HG02610 (cell line): Measurements from ENCODE around the gene ZC3H13.

Experiments used
- ATAC-seq: cut with Tn5 transposase; IDR thresholded peaks from one replicate; pipeline ENCODE4 v1.9.1; 2021; ENCODE audit warnings: mild to moderate bottlenecking, moderate library complexity; ENCODE audit not compliant: unreplicated experiment

ZC3H13 gene

DNA sequence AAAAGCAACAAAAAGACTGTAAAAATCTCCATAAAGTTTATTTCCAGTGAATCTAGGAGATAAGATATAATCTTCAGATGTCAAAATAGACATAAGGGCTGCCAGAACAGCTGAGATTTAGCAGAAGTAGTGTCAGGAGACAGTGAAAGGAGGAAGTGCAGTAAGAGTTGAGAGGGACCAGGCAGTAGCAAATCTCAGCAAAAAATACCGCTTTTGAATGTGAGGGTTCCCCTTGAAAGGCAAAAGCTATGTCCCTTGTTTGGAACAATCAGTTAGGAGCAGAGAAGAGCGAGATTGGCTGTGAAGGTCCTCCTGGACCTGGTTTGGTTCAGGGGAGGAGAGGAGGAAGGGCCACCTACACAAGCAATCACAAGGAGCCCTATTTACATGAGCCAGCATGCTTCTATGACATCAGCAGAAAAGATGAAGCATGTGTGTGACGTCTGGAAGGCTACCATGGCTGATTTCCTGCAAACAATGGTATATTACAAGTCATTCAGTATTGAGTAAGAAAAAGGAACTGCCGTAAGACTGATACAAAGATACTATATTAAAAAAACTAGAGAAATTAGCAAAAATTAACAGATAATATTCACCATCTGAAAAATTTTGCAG lies 102.1 kb downstream of the ZC3H13 start:
- no peak for ATAC-seq

GRCh38 chr13:45949161-45949560 lies 103.4 kb downstream of the ZC3H13 start:
- no peak for ATAC-seq

GRCh38 chr13:45943965-45944364 lies 108.6 kb downstream of the ZC3H13 start:
- no peak for ATAC-seq

- ATAC-seq = no peak
Observed at GRCh38 chr13:45943120-45943519, 109.4 kb downstream of the ZC3H13 start.

- no peak for ATAC-seq
Observed at GRCh38 chr13:45941261-45941660, 111.3 kb downstream of the ZC3H13 start.

DNA sequence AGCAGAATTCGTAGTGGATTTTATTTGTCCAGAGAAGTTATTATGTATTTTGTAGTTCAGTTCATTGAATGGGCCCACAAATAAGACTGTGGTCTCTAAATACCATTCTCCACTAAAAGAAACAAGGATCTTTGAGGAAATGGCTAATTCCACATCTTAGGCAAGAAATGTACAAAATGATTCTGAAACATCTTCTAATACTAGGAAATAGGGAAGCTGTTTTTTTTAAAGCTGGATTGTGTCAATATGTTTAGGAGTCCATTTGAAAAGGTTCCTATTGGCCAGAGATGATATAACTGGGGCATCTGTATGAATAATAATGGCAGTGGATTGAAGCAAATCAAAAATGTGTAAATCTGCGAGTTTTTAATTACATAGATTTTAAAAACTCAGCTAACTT lies 112.5 kb downstream of the ZC3H13 start:
- no peak for ATAC-seq

DNA sequence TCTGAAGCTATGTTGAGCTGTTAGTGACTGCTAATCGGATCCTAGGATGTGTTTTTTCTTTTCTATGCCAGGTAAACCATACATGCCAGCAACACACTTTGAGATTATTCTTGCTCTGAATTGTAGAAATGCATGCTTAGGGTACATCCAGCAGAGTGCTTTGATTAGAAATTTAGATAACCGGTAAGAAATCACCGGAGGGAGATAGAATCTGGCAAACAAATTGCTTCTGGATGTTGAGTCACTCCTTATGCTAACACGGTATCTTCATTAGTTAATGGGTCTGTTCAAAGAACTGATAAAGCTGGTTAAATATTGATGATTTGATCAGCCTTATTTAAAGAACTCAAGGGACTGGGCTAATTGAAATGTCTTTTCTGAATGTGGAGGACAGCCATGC lies 115.9 kb downstream of the ZC3H13 start:
- no peak for ATAC-seq

DNA sequence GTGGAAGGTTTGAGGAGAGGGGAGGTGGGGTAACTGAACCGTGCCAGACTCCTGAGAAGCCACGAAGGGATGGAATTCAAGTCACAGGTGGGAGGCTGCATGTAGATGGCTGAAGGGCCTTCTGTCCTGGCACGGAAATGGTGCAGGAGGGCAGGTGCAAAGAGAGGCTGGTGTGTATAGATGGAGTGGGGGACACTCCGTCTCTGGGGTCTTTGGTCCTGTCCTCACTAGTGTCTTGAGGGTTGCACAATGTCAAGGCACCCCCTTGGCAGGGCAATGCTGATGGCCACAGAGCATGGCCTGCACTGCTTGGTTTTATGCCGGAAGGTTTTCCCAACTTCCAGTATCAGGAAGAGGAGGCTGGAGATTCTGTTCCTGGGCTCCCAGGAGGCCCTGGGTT lies 118.3 kb downstream of the ZC3H13 start:
- no peak for ATAC-seq

- ATAC-seq = no peak
Observed at GRCh38 chr13:45933203-45933908, 119.2 kb downstream of the ZC3H13 start.

GRCh38 chr13:45932676-45933075 lies 119.9 kb downstream of the ZC3H13 start:
- ATAC-seq = no peak

- ATAC-seq = no peak
Observed at GRCh38 chr13:45932172-45932571, 120.4 kb downstream of the ZC3H13 start.

DNA sequence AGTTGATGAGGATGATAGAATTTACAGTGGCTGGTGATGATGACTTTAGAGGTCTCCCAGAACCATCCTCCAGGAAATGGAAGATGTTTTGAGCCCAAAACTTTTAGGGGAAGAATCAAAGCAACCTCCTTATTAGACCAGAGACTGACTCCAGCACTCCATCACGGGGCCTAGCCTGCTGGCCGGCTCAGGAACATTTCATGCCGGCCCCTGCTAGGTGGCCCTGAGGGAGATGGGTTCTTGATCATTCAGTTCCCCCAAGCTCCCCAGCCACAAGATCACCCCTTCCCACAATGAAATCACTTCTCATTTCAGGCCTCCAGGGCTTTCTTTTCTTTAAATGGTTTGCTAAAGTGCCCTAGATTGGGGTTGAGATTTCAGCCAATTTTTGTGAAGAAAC lies 121.3 kb downstream of the ZC3H13 start:
- no peak for ATAC-seq

GRCh38 chr13:45930177-45930576 lies 122.4 kb downstream of the ZC3H13 start:
- ATAC-seq = no peak

GRCh38 chr13:45928843-45929242 lies 123.7 kb downstream of the ZC3H13 start:
- no peak for ATAC-seq

- ATAC-seq = no peak
Observed at GRCh38 chr13:45928176-45928575, 124.4 kb downstream of the ZC3H13 start.

DNA sequence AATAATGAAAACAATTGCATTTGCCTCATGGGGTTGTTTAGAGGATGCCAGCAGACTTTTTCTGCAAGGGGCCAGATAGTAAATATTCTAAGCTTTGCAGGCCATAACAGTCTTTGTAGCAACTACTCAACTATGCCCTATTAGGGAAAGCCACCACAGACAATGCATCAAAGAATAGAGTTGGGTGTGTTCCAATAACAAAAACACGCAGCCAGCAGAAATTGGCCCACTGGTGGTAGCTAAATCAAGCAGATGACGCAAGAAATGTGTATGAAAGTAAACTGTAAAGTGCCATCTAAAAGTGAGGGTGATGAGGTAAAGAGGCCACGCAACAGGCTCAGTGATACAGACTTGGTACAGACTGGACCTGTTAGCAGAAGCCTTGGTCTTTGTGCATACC lies 125.8 kb downstream of the ZC3H13 start:
- ATAC-seq = no peak

GRCh38 chr13:45925151-45925550 lies 127.4 kb downstream of the ZC3H13 start:
- no peak for ATAC-seq

DNA sequence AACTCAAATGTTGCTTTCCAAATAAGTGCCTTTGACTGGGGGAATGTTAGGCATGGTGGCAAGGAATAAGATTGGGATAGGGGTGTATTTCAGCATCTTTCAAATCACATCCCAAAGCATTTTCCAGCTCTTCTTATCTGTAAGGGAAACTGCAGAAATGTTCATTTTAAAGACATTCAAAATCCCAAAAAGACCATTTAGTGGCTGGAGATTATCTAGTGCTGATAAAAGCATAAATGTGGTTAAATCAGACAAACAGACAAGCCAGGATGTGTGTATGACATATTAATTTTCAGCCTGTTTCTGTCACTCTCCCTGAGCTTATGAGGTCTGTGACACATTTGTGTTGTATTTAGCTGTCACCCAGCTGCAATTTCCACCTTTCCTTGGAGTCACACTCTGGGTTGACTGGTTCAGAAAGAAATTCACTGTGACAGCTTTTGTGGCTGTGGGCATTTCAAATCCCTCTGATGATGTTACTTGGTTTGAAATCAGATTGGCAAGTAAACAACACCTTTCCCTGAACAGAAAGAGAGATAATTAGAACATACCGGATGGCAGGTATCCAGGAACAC lies 131.3 kb downstream of the ZC3H13 start:
- ATAC-seq = no peak

- no peak for ATAC-seq
Observed at GRCh38 chr13:45918597-45918996, 133.9 kb downstream of the ZC3H13 start.

- ATAC-seq = no peak
Observed at GRCh38 chr13:45917019-45917418, 135.5 kb downstream of the ZC3H13 start.

GRCh38 chr13:45915686-45916439 lies 136.7 kb downstream of the ZC3H13 start:
- no peak for ATAC-seq

DNA sequence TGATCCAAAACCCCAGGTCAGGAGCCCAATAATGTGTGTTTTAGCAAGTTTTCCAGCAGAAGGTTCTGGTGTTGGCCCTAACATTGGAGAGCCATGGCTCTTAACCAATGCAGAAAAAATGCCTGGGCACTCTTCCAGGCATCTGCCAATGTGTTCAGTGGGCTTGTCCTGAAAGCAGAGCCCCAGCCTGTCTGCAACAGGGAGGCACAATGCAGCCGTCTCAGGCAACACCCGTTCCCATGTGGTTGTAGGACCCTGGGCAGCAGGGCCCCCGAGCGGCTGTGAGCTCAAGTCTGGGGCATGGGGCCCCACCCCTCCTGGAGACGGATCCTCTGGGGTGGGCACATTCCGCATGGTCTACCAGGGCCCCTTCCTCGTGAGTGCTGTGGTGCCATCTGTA lies 142.9 kb downstream of the ZC3H13 start:
- ATAC-seq = no peak
